GM19351 (cell line): ENCODE results near the gene PRRC2C.

Experiments
- ATAC-seq: cut with Tn5 transposase; IDR thresholded peaks from one replicate; pipeline ENCODE4 v1.9.1; 2021; ENCODE audit warnings: mild to moderate bottlenecking, moderate library complexity; ENCODE audit not compliant: unreplicated experiment

The PRRC2C gene

DNA sequence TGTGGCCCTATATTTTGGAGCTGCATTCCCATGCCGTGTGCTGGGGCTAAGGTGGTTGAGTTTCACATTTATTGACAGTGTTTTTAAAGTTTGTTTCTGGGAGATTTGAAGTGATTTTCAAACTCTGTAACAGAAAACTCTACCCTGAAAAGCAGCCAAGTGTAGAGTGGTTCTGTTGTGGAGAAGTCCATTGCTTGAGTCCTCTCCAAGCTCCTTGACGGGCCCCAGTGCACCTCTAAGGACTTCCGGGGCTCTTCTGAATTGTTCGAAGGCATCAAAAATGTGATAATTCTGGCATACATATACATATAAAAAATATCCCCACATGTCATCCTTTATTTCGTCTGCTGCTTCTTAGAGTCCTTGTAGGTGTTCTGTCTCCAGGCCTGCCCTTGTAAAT, 141.7 kb downstream of the PRRC2C start:
- ATAC-seq = no peak

DNA sequence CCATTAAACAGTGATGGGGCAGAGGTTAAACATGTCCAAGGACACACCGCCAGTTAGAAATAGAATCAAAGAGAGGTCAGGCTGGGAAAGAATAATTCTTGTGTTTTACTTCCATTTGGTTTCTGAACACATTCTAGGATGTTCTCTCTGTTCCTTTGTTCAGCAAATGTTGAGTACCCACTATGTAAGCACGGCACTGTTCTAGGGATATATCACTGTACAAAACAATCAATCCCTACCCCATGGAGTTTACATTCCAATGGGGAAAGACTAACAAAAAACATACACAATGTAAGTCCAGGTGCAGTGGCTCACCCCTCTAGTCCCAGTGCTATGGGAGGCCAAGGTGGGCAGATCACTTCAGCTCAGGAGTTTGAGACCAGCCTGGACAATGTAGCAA, 142.9 kb downstream of the PRRC2C start:
- no peak for ATAC-seq

DNA sequence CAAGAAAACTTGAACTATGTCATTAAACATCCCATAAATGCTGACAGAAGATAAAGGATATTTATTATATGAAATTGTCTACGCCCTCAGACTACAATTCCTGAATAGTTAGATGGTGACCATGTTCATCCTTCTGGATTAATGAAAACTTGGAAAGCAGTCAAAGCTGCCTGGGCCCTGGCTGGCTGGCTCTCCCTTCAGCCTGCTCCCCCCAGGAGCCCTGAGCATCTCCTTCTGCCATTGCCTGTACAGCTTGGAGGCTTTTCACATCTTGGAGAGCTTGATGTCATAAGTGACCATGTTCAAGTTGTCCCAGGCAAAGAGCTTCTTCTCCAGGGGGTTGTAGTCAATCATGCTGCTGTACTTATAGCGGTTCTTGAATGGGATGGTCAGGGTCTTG, 150.3 kb downstream of the PRRC2C start:
- ATAC-seq = no peak

DNA sequence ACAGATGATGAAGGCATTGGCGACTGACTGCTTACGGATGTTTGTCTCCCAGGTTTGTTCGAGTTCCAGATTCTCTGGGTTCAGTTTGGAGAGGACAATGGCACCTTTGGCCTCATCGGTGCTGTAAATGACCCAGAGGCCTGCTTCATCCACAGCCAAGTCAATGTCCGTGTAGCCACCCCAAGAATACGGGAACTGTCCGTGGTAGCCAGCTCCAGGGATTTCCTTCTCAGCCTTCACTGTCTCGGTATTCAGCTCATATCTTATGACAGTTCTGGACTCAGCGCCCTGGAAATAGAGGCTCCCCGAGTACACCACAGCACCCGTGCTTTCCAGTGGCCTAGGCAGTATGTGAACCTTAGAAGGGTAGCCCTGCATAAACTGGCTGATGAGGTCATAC, 150.8 kb downstream of the PRRC2C start:
- ATAC-seq = no peak

DNA sequence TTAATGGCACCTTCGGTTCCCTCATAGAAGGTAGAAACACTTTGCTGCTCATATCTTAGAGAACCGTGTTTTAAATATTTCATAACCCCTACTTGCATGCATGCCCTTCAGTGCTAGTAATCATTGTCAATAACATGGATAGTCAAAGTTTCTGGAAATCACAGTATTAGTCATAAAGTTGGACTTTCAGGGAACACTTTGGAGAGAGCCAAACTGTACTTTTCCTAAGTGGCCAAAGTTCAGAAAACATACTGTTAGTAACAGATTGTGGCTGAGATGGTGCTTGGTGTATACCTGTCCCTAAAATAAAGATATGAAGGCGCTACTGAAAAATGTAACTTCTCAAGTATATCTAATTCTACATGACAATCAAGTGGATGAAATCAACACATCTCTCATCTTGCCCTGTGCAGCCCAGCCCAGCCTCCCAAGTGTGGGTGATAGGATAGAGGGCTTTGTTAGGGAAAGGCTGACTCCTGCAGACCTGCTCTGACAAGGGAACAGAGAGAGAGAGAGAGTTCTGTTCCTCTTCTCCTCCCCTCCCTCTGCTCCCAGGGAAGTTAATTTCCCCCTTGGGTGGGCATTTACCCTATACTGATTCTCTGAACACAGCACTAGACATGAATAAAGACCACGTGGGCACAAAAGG, 152.7 kb downstream of the PRRC2C start:
- no peak for ATAC-seq

DNA sequence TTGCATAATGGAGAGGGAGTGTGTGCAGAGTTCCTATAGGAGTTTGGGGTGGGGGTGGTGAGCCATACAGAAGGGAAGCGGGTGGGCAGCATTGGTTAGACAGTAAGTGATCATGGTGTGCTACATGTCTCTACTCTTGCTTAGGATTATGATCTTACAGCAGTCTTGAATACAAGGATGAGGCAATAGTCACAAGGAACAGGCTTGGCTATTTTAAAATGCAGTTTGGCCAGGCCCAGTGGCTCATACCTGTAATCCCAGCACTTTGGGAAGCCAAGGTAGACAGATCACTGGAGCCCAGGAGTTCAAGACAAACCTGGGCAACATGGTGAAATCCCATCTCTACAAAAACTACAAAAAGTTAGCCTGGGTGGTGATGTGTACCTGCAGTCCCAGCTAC, 154.9 kb downstream of the PRRC2C start:
- ATAC-seq = no peak

DNA sequence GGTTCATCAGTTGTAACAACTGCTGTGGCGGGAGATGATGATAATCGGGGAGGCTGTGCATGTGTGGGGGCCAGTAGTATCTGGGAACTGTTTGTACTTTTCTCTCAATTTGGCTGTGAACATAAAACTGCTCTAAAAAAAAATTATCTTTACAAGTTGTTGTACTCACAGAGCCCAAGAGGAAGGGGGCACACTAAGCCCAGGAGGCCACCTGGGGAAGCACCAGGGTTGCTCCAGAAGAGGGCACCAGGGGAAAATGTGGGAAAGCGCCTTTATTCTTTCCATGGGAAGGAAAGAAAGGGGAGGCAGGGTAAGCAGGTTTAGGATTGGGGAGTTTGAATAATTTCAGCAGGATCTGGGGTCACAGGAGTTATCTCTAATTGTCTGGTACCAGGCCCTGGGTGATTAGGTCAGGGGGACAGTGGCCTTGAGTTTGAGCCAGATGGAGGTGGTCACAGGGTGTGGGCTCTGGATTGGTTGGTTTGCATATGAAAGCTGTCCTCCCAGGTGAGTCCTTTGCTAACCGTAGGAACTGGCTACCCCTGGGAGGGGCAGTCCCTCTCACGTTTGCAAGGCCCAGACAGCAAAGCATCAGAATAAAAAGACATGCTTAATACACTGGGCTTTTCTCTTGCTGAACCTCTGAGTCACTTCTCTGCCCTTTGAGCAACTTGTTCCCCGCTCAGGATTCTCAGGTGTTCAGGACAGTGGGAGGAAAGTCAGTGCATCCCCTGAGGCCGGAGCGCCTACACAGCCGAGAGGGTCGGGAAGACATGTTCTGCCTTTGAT, 155.9 kb downstream of the PRRC2C start:
- ATAC-seq = no peak

DNA sequence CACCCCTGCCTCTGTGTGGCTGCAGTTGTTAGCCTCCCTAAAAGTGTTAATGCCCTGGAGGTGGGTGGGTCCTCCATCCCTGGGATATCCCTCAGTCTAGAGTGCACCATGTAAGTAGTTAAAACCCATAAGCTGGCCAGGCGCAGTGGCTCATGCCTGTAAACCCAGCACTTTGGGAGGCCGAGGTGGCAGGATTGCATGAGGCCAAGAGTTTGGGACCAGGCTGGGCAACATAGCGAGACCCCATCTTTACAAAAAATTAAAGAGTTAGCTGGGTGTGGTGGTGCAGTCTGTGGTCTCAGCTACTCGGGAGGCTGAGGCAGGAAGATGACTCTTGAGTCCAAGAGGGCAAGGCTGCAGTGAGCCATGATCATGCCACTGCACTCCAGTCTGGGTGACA, 156.9 kb downstream of the PRRC2C start:
- no peak for ATAC-seq
